GM12878 (cell line): Measurements from ENCODE around the gene OCA2. TPM values are rescaled to one million over a fixed set of nuclear protein-coding genes. Genes with fewer than 3 reads are reported as not detected.

Source experiments
- ATAC-seq: fragments of 200-7000 bp; cut with Tn5 transposase; 3 replicates; pipeline ENCODE4 v1.9.1; 2020; ENCODE audit warnings: mild to moderate bottlenecking, moderate library complexity
- BruUV-seq: library from RNA; stranded (reverse); fragments of 400-500 nt; replicated peaks from 2 replicates; lab custom pipeline; 2021; lab: Mats Ljungman, UMichigan
- CTCF ChIA-PET: fragments of 300-600 bp; sonication (Branson Sonifier 250); formaldehyde crosslinking; extraction: SDS; loops from one replicate; lab custom pipeline; 2021; ENCODE audit warnings: inconsistent platforms; lab: Yijun Ruan, JAX
- POLR2A ChIA-PET: fragments of 350-600 bp; formaldehyde crosslinking; extraction: SDS; loops from one replicate; lab custom pipeline; 2021; ENCODE audit warnings: inconsistent platforms; lab: Charles Lee
- RAD21 ChIA-PET: fragments of 300-600 bp; sonication (Branson Sonifier 250); formaldehyde crosslinking; loops from one replicate; lab custom pipeline; 2023; ENCODE audit warnings: antibody characterized with exemption; ENCODE audit not compliant: unreplicated experiment; lab: Charles Lee
- SMC1A ChIA-PET: fragments of 300-600 bp; sonication (Branson Sonifier 250); formaldehyde crosslinking; loops from one replicate; lab custom pipeline; 2023; ENCODE audit not compliant: unreplicated experiment, uncharacterized antibody; lab: Charles Lee
- DNase-seq: peaks from one replicate; pipeline ENCODE4 v3.0.0-alpha.2; 2011; ENCODE audit warnings: low read depth, low spot score
- FAIRE-seq: peaks from 3 replicates; lab custom pipeline; 2011; peaks lifted over from hg19 to GRCh38; lab: Jason Lieb, UNC
- H2AFZ ChIP-seq: 2 replicates; pipeline ENCODE4 v1.6.0; 2011; ENCODE audit warnings: low read depth, low read length, control low read depth; ENCODE audit not compliant: control insufficient read depth
- H3K27ac ChIP-seq: 2 replicates; pipeline ENCODE4 v1.5.1; 2011; ENCODE audit warnings: control low read depth; ENCODE audit not compliant: control insufficient read depth, insufficient read depth
- H3K27me3 ChIP-seq, 2 experiments: replicated peaks in 1 of 2; 2 replicates each; pipeline versions ENCODE4 v1.6.0 to v1.6.1; 2011; ENCODE audit warnings: low read length in 1 of 2; ENCODE audit not compliant: control insufficient read depth in 2 of 2, insufficient read depth in 2 of 2
- H3K36me3 ChIP-seq, 2 experiments: 2 replicates each; pipeline ENCODE4 v1.5.1; 2011; ENCODE audit warnings: low read length in 1 of 2; ENCODE audit not compliant: control insufficient read depth in 2 of 2, insufficient read depth in 2 of 2
- H3K4me1 ChIP-seq: 2 replicates; pipeline ENCODE4 v1.6.1; 2011; ENCODE audit warnings: mild to moderate bottlenecking, low read length, moderate library complexity, mixed read lengths; ENCODE audit not compliant: control insufficient read depth, insufficient read depth
- H3K4me2 ChIP-seq: 2 replicates; pipeline ENCODE4 v1.6.0; 2011; ENCODE audit warnings: control low read depth; ENCODE audit not compliant: control insufficient read depth, insufficient read depth
- H3K4me3 ChIP-seq: fragments of 200-600 bp; sonication (generic); 2 replicates; pipeline ENCODE4 v1.5.1; 2016
- H3K79me2 ChIP-seq: 2 replicates; pipeline ENCODE4 v1.6.0; 2011; ENCODE audit warnings: low read length; ENCODE audit not compliant: control insufficient read depth, insufficient read depth
- H3K9ac ChIP-seq: 2 replicates; pipeline ENCODE4 v1.8.0; 2011; ENCODE audit warnings: low read length, control low read depth, mixed read lengths; ENCODE audit not compliant: control insufficient read depth, insufficient read depth
- H3K9me3 ChIP-seq: replicated peaks from 3 replicates; pipeline ENCODE4 v1.5.1; 2011; ENCODE audit warnings: mild to moderate bottlenecking, low read length; ENCODE audit not compliant: control insufficient read depth, insufficient read depth
- H4K20me1 ChIP-seq: 2 replicates; pipeline ENCODE4 v1.6.0; 2011; ENCODE audit not compliant: control insufficient read depth, insufficient read depth
- CEBPB ChIP-seq, 2 experiments: fragments of 150-350 bp in 1 of 2; IDR thresholded peaks; 2 replicates each; pipeline ENCODE4 v1.6.1; 2012 to 2014; ENCODE audit warnings: low read depth in 2 of 2, low read length in 2 of 2, borderline replicate concordance in 1 of 2, inconsistent platforms in 1 of 2
- HDGF ChIP-seq: fragments of 450-650 bp; IDR thresholded peaks from 2 replicates; pipeline ENCODE4 v1.6.1; 2016; ENCODE audit warnings: antibody characterized with exemption
- NFXL1 ChIP-seq: fragments of 450-650 bp; IDR thresholded peaks from 2 replicates; pipeline ENCODE4 v1.6.1; 2017; ENCODE audit warnings: antibody characterized with exemption, mild to moderate bottlenecking, borderline replicate concordance
- SMC3 ChIP-seq: IDR thresholded peaks from 2 replicates; pipeline ENCODE4 v1.6.1; 2011; ENCODE audit warnings: low read length, improper control_type of control experiment, borderline replicate concordance
- WGBS: methylation state at CpG from one replicate; pipeline ENCODE4 v1.1.6; 2016; ENCODE audit warnings: low lambda C conversion rate; ENCODE audit not compliant: insufficient replicate concordance, insufficient coverage; ENCODE audit errors: missing lambda C conversion rate; 5-methylcytosine and 5-hydroxymethylcytosine counted together
- in situ Hi-C: fragments of 300-500 bp; cut with MboI; formaldehyde crosslinking; loops from 9 replicates; pipeline ENCODE4 v1.14.3; 2018; ENCODE audit warnings: mixed read lengths
- intact Hi-C: fragments of 100-400 bp; cut with micrococcal nuclease; formaldehyde crosslinking; loops from one replicate; pipeline ENCODE4 v1.14.2; 2022; ENCODE audit not compliant: unreplicated experiment
- polyA plus RNA-seq, 11 experiments: library from polyadenylated mRNA; depleted of rRNA in 4 of 11; unstranded in 6 of 11; stranded (reverse) in 5 of 11; fragments of >200 nt; fragmentation: Nextera tagmentation in 4 of 11; fragmentation: Illumina TruSeq in 1 of 11; extraction: Ambion mirVana in 4 of 11; extraction: Trizol in 1 of 11; gene quantifications; 1 replicate in 1 of 11; 2 replicates in 10 of 11; pipeline versions ENCODE4 v1.2.1 to v1.2.3, GENCODE V29; 2011 to 2016; ENCODE audit warnings: inconsistent platforms in 2 of 11, missing spikeins in 2 of 11, low read depth in 1 of 11
- total RNA-seq, 4 experiments: library from RNA; depleted of rRNA in 3 of 4; stranded (reverse); fragments of >200 nt in 3 of 4; fragmentation: Illumina TruSeq in 1 of 4; extraction: Trizol in 1 of 4; gene quantifications; 2 replicates each; pipeline versions ENCODE4 v1.2.1 to v1.2.3, GENCODE V29; 2013 to 2021
- TF ChIP-seq, protein P1 (sequence below): fragments of 450-650 bp; IDR thresholded peaks from 2 replicates; pipeline ENCODE4 v1.6.1; 2017; ENCODE audit warnings: mild to moderate bottlenecking
- TF ChIP-seq, protein P2 (sequence below): IDR thresholded peaks from 2 replicates; pipeline ENCODE4 v1.6.1; 2011; ENCODE audit warnings: borderline replicate concordance, low read depth, mild to moderate bottlenecking, moderate library complexity, low read length; ENCODE audit not compliant: insufficient read depth, poor library complexity, severe bottlenecking

The OCA2 gene
- total and polyA plus RNA-seq, 10 of the 15 experiments (the other 5 are each of a cell fraction or from before 2014, with no cell fraction given) = 0.04 to 1.8 TPM; not detected in 8

- TF ChIP-seq, protein P1, sequence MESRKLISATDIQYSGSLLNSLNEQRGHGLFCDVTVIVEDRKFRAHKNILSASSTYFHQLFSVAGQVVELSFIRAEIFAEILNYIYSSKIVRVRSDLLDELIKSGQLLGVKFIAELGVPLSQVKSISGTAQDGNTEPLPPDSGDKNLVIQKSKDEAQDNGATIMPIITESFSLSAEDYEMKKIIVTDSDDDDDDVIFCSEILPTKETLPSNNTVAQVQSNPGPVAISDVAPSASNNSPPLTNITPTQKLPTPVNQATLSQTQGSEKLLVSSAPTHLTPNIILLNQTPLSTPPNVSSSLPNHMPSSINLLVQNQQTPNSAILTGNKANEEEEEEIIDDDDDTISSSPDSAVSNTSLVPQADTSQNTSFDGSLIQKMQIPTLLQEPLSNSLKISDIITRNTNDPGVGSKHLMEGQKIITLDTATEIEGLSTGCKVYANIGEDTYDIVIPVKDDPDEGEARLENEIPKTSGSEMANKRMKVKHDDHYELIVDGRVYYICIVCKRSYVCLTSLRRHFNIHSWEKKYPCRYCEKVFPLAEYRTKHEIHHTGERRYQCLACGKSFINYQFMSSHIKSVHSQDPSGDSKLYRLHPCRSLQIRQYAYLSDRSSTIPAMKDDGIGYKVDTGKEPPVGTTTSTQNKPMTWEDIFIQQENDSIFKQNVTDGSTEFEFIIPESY = no peak
These were observed 94.0 kb downstream of the OCA2 start (continued) for GRCh38 chr15:28005004-28005527.

- ChIA-PET POLR2A (no interaction called here), SMC1A (no interaction called here), RAD21 (no interaction called here), CTCF (no interaction called here)
- in situ Hi-C loops (no loop called here), intact Hi-C loops (no loop called here)
- H3K9ac ChIP-seq = no peak overlapping the region
- no TSS peak for BruUV-seq
- no peak for ATAC-seq
- no peaks in the 10 kb centered on the region for H3K36me3 ChIP-seq
- no peaks in the 10 kb centered on the region for H3K79me2 ChIP-seq
- H3K27me3 ChIP-seq = no peaks in the 10 kb centered on the region
- no peak overlapping the region for H3K4me3 ChIP-seq
- no peaks in the 10 kb centered on the region for H4K20me1 ChIP-seq
- H3K27ac ChIP-seq = no peak overlapping the region
- no peak for FAIRE-seq
- H3K4me1 ChIP-seq = no peaks in the 10 kb centered on the region
- peaks cover 3% of the 10 kb centered on the region; the same call in 1 of the 3 replicates for H3K9me3 ChIP-seq
- no peak overlapping the region for H3K4me2 ChIP-seq
- TF ChIP-seq NFXL1 (no peak), CEBPB (IDR thresholded peaks at IDR 0.05; ENCODE audit: borderline replicate concordance in 1 of 2, low read depth in 2 of 2, low read length in 2 of 2) (no peak), SMC3 (no peak), HDGF (no peak)
- TF ChIP-seq, protein P2, sequence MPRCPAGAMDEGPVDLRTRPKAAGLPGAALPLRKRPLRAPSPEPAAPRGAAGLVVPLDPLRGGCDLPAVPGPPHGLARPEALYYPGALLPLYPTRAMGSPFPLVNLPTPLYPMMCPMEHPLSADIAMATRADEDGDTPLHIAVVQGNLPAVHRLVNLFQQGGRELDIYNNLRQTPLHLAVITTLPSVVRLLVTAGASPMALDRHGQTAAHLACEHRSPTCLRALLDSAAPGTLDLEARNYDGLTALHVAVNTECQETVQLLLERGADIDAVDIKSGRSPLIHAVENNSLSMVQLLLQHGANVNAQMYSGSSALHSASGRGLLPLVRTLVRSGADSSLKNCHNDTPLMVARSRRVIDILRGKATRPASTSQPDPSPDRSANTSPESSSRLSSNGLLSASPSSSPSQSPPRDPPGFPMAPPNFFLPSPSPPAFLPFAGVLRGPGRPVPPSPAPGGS = peak; percentile 32
- no peak for DNase-seq
- 57% methylated on average over 20 of the region's 24 CpGs for WGBS
- H2AFZ ChIP-seq = no peak overlapping the region
These were observed 94.7 kb downstream of the OCA2 start for GRCh38 chr15:28004143-28005003.
